ENCODE results near the gene HES5. TPM values are rescaled to one million over a fixed set of nuclear protein-coding genes. Genes with fewer than 3 reads are reported as not detected.

The HES5 gene
- total and polyA plus RNA-seq, 2 of the 13 experiments (the other 11 are each of a cell fraction or from before 2014, with no cell fraction given), result not detected

GRCh38 chr1:2519729-2520128 is 10.3 kb downstream of the HES5 start (continued):
- TF ChIP-seq GPBP1L1 (CRISPR knock-in tag; IDR thresholded peaks at IDR 0.05) (no peak), MTF2 (CRISPR knock-in tag; IDR thresholded peaks at IDR 0.05; ENCODE audit: borderline replicate concordance) (no peak)

GRCh38 chr1:2519029-2519685 is 10.9 kb downstream of the HES5 start:
- WGBS (ENCODE audit: low lambda C conversion rate), result 95% methylated on average over 25 of the region's 25 CpGs
- Histone ChIP-seq H3K27ac (ENCODE audit: extremely low read length, insufficient read depth, low read length) (no peak overlapping the region), H3K4me3 (replicated peaks in 1 of 3; ENCODE audit: insufficient read depth in 1 of 3, low read depth in 2 of 3, low read length in 3 of 3) (no peak overlapping the region), H3K9ac (ENCODE audit: insufficient read depth, low read depth, low read length) (no peak overlapping the region), H3K36me3 (replicated peaks in 1 of 2; ENCODE audit: control insufficient read depth in 1 of 2, insufficient read depth in 2 of 2, low read length in 2 of 2) (peaks cover 25 to 67% of the 10 kb centered on the region in 2 experiments; a peak in 4 of 5 replicates), H3K4me2 (ENCODE audit: low read depth, low read length) (no peak overlapping the region), H3K4me1 (ENCODE audit: insufficient read depth, low read length) (peaks cover 23% of the 10 kb centered on the region), H3K79me2 (ENCODE audit: insufficient read depth, low read length) (peaks cover 16% of the 10 kb centered on the region), H3K27me3 (ENCODE audit: control insufficient read depth in 1 of 2, insufficient read depth in 2 of 2, low read length in 2 of 2) (no peaks in the 10 kb centered on the region), H3K9me3 (ENCODE audit: low read length) (no peaks in the 10 kb centered on the region), H4K20me1 (ENCODE audit: insufficient read depth, low read length) (peaks cover 16% of the 10 kb centered on the region; the same call in 1 of the 2 replicates), H2AFZ (ENCODE audit: low read length) (no peak overlapping the region)
- FAIRE-seq, result no peak
- no TSS peak for BruUV-seq (replicated peaks)
- DNase-seq (ENCODE audit: low spot score), result no peak
- in situ Hi-C loops (cut with HindIII; ENCODE audit: extremely low pct_ligation_motif_present, low pct_unique_long_range_greater_than_20kb), result loop anchor here (25.0 kb wide), 1 partner anchor 332 kb away; the partner anchor contains the start of gene FAAP20
- no peak for ATAC-seq
- POLR2A ChIA-PET, result no interaction called here
- CTCF ChIA-PET (ENCODE audit: low intra/inter-chr PET ratio, low total read pairs), result no interaction called here
- intact Hi-C loops (cut with micrococcal nuclease; ENCODE audit: unreplicated experiment), result no loop called here
- TF ChIP-seq ZNF10 (CRISPR knock-in tag; IDR thresholded peaks at IDR 0.05; ENCODE audit: borderline replicate concordance, low read depth), result no peak
- no peak for TF ChIP-seq DBP (CRISPR knock-in tag; IDR thresholded peaks at IDR 0.05; ENCODE audit: not compliant biosample characterization)
- TF ChIP-seq ZNF362 (CRISPR knock-in tag; IDR thresholded peaks at IDR 0.05; ENCODE audit: borderline replicate concordance), result no peak
- no peak for TF ChIP-seq MTF2 (CRISPR knock-in tag; IDR thresholded peaks at IDR 0.05; ENCODE audit: borderline replicate concordance)
- TF ChIP-seq MBD4 (IDR thresholded peaks at IDR 0.05; ENCODE audit: borderline replicate concordance, low read length), result no peak
- no peak for TF ChIP-seq REST (IDR thresholded peaks at IDR 0.05; ENCODE audit: borderline replicate concordance in 1 of 2, low read depth in 1 of 2, low read length in 2 of 2)
- no peak for TF ChIP-seq ZBTB43 (CRISPR knock-in tag; conservative IDR thresholded peaks at IDR 0.05)
- no peak for TF ChIP-seq ZNF543 (CRISPR knock-in tag; IDR thresholded peaks at IDR 0.05)
- no peak for TF ChIP-seq ZNF317 (CRISPR knock-in tag; IDR thresholded peaks at IDR 0.05)

Measured in HepG2 (cell line).